Neural crest cell (in vitro differentiated cells): Measurements from ENCODE around the gene CPSF4. TPM values are rescaled to one million over a fixed set of nuclear protein-coding genes. Genes with fewer than 3 reads are reported as not detected.
A peak's percentile ranks its signal among the peaks of the same experiment; 100 is the strongest.
"Not testable (repeated sequence)": the region's sequence is repeated elsewhere in the genome, so short reads cannot be mapped to it uniquely, and the experiment has no call there.

ENCODE experiments used
- DNase-seq: peaks from one replicate; pipeline ENCODE4 v3.0.0; 2021; ENCODE audit warnings: low read depth, mixed read lengths, low spot score
- H3K27ac Mint-ChIP-seq: one replicate; pipeline ENCODE4 v1.8.0; 2021; ENCODE audit warnings: mild to moderate bottlenecking, mixed read lengths; ENCODE audit not compliant: unreplicated experiment
- H3K27me3 Mint-ChIP-seq: 2 replicates; pipeline ENCODE4 v1.8.0; 2021; ENCODE audit warnings: low read depth, mild to moderate bottlenecking, mixed read lengths
- H3K36me3 Mint-ChIP-seq: 2 replicates; pipeline ENCODE4 v1.8.0; 2021; ENCODE audit warnings: low read depth, mild to moderate bottlenecking, mixed read lengths
- H3K4me1 Mint-ChIP-seq: 2 replicates; pipeline ENCODE4 v1.8.0; 2021; ENCODE audit warnings: mixed read lengths
- H3K4me3 Mint-ChIP-seq: one replicate; pipeline ENCODE4 v1.8.0; 2021; ENCODE audit warnings: mild to moderate bottlenecking, mixed read lengths
- H3K9me3 Mint-ChIP-seq: 2 replicates; pipeline ENCODE4 v1.8.0; 2021; ENCODE audit warnings: mixed read lengths
- total RNA-seq: library from RNA; stranded (reverse); gene quantifications from 2 replicates; pipeline ENCODE4 v1.2.1, GENCODE V29; 2021
- TF ChIP-seq, protein P1 (sequence below): fragments of 200-600 bp; sonication (generic); conservative IDR thresholded peaks from 2 replicates; pipeline ENCODE4 v1.5.0; 2021; ENCODE audit warnings: antibody characterized with exemption, mild to moderate bottlenecking

Gene CPSF4
- total RNA-seq, 1 donor from 2014 or later = 117 TPM

DNA sequence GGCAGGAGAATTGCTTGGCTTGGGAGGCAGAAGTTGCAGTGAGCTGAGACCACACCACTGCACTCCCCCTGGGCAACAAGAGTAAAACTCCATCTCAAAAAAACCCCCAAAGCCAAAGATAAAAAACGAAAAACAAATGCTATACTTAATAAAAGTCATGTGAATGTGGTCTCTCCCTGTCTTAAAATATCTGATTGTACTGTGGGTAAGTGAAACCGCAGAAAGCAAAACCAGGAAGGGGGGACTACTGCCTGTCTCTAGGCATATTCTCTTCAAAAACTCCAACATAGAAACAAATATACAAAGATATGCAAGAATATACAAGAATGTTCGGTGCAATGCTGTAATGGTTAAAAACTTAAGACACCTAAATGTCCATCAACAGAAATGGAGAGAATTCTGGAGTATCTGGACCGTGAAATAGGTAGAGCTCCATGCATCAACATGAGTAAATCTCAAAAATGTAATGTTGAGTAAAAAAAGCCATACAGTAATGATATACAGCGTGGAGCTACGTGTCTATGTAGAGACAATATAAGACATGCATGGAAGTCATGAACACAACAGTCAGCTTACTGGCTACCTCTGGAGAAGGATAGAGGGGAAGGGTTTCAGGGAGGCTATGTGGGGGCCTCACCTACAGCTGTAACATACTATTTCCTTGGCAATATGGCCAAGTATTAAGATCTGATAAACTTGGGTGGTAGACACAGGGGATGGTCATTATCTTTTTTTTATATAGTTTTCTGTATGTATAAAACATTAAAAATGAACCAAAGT, 59.2 kb downstream of the CPSF4 start:
- H3K4me3 Mint-ChIP-seq = peak overlapping the region; percentile 98
- peaks cover 36% of the 10 kb centered on the region for H3K4me1 Mint-ChIP-seq
- peaks cover 3% of the 10 kb centered on the region for H3K9me3 Mint-ChIP-seq
- H3K36me3 Mint-ChIP-seq = peaks cover 27% of the 10 kb centered on the region
- DNase-seq = no peak
- TF ChIP-seq, protein P1, sequence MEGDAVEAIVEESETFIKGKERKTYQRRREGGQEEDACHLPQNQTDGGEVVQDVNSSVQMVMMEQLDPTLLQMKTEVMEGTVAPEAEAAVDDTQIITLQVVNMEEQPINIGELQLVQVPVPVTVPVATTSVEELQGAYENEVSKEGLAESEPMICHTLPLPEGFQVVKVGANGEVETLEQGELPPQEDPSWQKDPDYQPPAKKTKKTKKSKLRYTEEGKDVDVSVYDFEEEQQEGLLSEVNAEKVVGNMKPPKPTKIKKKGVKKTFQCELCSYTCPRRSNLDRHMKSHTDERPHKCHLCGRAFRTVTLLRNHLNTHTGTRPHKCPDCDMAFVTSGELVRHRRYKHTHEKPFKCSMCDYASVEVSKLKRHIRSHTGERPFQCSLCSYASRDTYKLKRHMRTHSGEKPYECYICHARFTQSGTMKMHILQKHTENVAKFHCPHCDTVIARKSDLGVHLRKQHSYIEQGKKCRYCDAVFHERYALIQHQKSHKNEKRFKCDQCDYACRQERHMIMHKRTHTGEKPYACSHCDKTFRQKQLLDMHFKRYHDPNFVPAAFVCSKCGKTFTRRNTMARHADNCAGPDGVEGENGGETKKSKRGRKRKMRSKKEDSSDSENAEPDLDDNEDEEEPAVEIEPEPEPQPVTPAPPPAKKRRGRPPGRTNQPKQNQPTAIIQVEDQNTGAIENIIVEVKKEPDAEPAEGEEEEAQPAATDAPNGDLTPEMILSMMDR = no peak
- no peak overlapping the region for H3K27ac Mint-ChIP-seq
- no peaks in the 10 kb centered on the region for H3K27me3 Mint-ChIP-seq

DNA sequence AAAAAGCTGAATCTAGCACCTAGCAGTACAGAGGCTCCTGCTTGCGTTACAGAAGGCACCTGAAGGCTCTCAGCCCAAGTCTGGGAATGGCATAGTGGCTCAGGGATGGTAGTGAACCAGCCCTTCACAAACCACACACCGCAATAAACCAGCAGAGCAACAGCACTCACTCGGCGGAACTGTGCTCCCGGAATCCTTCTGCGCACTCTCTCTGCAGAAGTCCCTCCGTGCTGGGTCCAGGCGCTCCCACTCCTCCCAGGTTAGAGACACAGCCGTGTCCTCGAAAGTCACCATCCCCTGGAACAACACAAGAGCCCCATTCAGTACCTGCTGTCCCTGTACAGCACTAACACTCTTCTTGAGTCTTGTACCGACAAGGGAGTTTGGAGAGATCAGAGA, 59.8 kb downstream of the CPSF4 start:
- TF ChIP-seq, protein P1 = no peak
- Mint-ChIP-seq H3K9me3 (peaks cover under 1% of the 10 kb centered on the region), H3K36me3 (peaks cover 21% of the 10 kb centered on the region), H3K27me3 (no peaks in the 10 kb centered on the region), H3K27ac (no peak overlapping the region), H3K4me1 (peaks cover 36% of the 10 kb centered on the region), H3K4me3 (peak overlapping the region; percentile 98)
- DNase-seq = no peak

DNA sequence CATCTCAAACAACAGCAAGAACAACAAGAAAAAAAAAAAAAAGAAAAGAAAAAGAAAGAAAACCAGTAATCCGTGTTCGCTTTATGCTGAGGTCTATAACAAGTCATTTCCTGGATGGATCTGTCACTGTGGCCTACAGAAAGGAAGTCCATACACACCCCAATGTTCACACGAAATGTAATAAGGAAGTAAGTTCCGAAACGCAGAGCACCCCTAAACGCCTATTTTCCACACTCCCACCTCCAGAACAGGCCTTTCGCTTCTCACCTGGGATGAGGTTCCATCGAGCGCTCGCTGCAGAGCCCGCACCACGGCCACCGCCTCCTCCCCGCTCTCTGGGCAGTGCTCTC, 60.6 kb downstream of the CPSF4 start:
- Mint-ChIP-seq H3K4me3 (peak overlapping the region; percentile 98), H3K27me3 (no peaks in the 10 kb centered on the region), H3K4me1 (peaks cover 36% of the 10 kb centered on the region), H3K27ac (peak overlapping the region; percentile 90), H3K36me3 (peaks cover 13% of the 10 kb centered on the region), H3K9me3 (no peaks in the 10 kb centered on the region)
- TF ChIP-seq, protein P1 = no peak
- DNase-seq = no peak

DNA sequence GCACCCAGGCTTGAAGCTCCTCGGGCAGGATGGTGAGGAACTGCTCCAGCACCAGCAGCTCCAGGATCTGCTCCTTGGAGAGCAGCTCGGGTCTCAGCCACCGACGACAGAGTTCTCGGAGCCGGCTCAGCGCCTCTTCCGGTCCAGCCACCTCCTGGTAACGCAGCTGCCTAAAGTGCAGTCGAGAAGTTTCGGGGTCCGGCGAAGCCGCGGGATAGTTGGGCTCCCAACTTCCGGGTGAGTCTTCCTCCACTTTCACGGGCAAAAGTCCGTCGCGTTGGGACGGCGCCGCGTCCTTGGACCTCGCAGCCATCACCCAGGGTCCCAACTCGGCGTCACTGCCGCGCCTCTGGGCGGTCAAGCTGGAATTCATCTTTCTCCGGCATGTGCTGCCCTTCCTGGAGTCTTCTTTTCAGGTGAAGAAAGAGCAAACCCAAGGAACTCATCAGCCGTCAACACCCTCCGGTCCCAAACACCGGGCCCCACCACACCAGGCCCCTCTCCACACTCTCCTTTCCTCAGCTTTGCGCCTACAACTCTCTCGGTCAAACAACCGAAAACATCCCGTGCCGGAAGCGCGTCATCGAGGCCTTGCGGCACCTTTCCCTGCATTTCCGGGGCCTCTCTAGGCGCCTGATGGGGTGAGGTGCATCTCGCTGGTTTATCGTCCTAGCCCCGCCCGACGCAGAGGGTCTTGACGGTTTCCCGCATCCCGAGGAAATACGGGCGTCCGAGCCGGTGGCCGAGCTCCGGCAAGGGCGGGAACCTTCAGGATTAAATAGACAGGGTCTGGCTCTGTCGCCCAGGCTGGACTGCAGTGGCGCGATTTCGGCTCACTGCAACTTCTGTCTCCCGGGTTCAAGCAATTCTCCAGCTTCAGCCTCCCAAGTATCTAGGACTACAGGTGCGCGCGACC, 61.2 kb downstream of the CPSF4 start, which contains the start of gene ZNF394:
Gene ZNF394 (minus strand): TSS at position 561 of the 916 bp plus-strand sequence. CDS start 188 bp downstream, at position 373.
- Mint-ChIP-seq H3K27ac (peak within 1 kb of the TSS; percentile 90), H3K4me3 (peak within 1 kb of the TSS; percentile 98)

DNA sequence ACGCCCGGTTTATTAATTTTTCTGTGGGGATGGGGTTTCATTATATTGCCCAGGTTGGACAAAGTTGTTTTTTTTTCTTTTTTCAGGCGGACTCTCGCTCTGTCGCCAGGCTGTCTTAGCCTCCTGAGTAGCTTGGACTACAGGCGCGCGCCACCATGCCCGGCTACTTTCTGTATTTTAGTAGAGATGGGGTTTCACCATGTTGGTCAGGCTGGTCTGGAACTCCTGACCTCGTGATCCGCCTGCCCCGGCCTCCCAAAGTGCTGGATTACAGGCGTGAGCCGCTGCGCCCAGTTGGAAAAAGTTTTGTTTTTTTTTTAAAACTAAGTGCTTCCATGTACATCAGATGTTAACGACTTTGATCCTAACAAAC, 61.9 kb downstream of the CPSF4 start:
- TF ChIP-seq, protein P1 = no peak
- Mint-ChIP-seq H3K9me3 (no peaks in the 10 kb centered on the region), H3K4me1 (peaks cover 41% of the 10 kb centered on the region), H3K4me3 (peak overlapping the region; percentile 98), H3K36me3 (peaks cover 7% of the 10 kb centered on the region), H3K27me3 (no peaks in the 10 kb centered on the region), H3K27ac (peak overlapping the region; percentile 90)
- no peak for DNase-seq

More for the DNA sequence above, 61.2 kb downstream of the CPSF4 start, which contains the start of gene ZNF394:
- H3K4me1 Mint-ChIP-seq = peaks cover 36% of the 10 kb centered on the region
- H3K36me3 Mint-ChIP-seq = peaks cover 11% of the 10 kb centered on the region
- H3K27me3 Mint-ChIP-seq = no peaks in the 10 kb centered on the region
- H3K9me3 Mint-ChIP-seq = no peaks in the 10 kb centered on the region
- DNase-seq = peak; percentile 81
- TF ChIP-seq, protein P1 = no peak

DNA sequence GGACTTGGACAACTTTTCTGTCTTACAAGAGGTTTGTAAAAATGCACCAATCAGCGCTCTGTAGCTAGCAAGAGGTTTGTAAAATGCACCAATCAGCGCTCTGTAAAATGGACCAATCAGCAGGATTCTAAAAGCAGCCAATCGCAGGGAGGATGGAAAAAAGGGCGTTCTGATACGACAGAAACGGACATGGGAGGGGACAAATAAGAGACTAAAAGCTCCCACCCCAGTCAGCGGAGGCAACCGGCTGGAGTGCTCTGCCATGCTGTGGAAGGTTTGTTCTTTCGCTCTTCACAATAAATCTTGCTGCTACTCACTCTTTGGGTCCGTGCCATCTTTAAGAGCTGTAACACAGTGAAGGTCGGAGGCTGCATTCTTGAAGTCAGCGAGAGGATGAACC, 62.5 kb downstream of the CPSF4 start:
- Mint-ChIP-seq H3K4me1 (peaks cover 47% of the 10 kb centered on the region), H3K4me3 (peak overlapping the region; percentile 98)
- H3K27me3 Mint-ChIP-seq, H3K27ac Mint-ChIP-seq, H3K36me3 Mint-ChIP-seq, H3K9me3 Mint-ChIP-seq, DNase-seq: not testable (repeated sequence)
